CD4-positive, alpha-beta T cell treated with Interferon gamma for 1 hour (primary cell): Measurements from ENCODE around the gene SUSD1.
"Not testable (repeated sequence)": the region's sequence is repeated elsewhere in the genome, so short reads cannot be mapped to it uniquely, and the experiment has no call there.

Source experiments
- DNase-seq: peaks from one replicate; pipeline ENCODE4 v3.0.0-alpha.2; 2020

The SUSD1 gene

GRCh38 chr9:112173489-112174221 lies 1.4 kb downstream of the SUSD1 start:
- DNase-seq: no peak

GRCh38 chr9:112170968-112171367 lies 4.1 kb downstream of the SUSD1 start:
- no peak for DNase-seq

DNA sequence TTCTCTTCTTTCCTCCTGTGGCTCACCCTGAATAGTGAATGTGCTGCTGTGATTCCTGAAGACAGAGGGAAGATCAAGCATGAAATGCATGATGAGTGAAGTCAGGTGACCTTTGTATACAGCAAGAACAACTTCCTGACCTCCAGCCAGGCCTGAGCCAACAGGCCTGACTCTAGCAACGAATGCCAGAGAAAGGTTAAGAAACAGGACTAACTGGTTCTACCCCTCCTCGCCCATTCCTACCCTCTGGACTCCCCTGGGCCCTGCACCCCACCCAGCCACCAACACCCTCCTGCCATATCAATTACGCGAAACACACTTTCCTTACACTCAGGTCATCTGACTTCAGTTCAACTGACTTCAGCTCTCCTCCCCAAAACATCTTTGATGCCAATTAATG lies 4.9 kb downstream of the SUSD1 start:
- DNase-seq: no peak

GRCh38 chr9:112169368-112169767 lies 5.7 kb downstream of the SUSD1 start:
- DNase-seq: no peak

- no peak for DNase-seq
Measured at GRCh38 chr9:112168197-112168596, 6.9 kb downstream of the SUSD1 start.

- DNase-seq: no peak
Measured at GRCh38 chr9:112166176-112167140, 8.6 kb downstream of the SUSD1 start.

GRCh38 chr9:112162621-112163413 lies 12.3 kb downstream of the SUSD1 start:
- DNase-seq: no peak

- no peak for DNase-seq
Measured at GRCh38 chr9:112159781-112160180, 15.3 kb downstream of the SUSD1 start.

DNA sequence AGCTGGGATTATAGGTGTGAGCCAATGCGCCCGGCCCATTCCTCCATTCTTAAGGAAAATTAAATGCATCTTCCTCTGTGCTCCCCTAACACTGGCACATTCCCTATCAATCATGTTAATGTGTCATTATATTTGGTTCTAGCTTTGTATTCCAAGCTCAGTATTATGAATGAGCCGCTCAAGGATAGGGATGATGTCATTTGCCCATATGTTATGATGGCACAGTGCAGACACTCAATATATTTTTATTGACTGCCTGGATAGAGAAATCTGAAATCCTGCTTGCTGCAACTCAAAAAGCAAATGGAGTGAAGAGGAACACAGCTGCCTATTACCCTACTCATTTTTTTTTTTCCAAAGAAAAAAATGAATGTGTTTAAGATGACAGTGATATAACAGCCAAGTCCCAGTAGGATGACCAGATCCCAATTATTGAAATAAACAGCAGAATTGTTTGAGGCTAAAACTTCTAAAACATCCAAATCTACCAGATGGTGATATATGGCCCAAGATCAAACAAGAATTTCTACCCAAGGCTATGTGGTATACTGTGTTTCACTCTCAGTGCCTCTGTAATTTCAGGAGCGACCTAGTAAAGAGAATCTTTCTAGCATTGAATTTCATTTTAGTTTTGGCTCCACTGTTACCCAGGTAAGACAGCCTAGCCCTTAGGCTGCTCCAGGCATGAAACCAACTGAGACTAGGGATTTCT lies 16.3 kb downstream of the SUSD1 start:
- DNase-seq: no peak

GRCh38 chr9:112157961-112158360 lies 17.1 kb downstream of the SUSD1 start:
- DNase-seq: no peak

DNA sequence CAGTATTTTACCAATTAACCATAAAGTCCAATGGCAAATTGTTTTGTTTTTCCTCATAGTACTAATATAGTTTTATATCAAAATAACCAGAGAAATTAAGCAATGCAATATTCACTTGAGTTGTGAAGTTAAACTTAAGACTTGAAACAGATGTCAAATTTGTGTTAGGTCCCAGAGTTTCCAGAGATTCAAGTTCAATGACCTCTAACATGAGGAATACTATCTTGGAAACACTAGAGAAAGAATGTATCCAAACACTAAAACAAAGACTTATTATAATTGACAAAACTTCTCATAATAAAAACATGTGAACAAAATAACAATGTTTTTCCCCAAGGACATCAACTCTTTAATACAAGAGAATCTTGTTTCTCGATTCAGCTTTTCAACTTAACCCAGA lies 18.0 kb downstream of the SUSD1 start:
- DNase-seq: no peak

DNA sequence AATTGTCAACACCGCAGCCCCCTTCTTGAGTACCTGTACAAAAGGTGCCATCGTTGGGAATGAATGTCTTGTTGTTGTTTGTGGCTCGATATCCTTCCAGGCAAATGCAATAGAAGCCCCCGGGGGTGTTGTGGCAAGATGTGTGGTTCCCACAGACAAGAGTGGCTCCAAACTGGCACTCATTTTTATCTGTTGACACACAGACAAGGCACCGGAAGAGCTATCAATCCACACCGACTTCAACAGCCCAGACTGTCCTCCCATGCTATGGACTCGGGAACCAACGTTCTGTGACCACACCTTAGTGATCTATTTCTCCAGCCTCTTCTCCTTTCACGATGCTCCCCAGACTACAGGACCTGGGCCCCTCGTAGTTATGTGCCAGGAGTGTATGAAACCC lies 25.9 kb downstream of the SUSD1 start:
- DNase-seq: no peak

DNA sequence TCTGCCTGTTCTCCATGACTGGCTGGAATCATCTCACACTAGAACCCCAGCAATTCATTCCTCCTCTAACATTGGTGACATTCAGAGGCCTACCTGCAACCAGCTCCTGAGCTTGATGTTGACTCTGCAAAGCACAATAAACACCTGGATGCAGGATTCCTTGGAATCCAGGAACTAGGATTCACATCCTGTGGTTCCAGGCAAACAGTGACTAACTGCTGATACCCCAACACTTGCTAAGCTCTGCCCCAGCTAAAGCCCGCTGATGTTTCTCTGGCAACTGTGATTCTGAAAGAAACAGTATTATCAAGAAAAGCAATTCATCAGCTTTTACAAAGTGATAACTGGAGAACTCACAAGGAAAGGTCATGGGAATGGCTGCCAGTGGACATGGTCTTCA lies 29.2 kb downstream of the SUSD1 start:
- DNase-seq: no peak

DNA sequence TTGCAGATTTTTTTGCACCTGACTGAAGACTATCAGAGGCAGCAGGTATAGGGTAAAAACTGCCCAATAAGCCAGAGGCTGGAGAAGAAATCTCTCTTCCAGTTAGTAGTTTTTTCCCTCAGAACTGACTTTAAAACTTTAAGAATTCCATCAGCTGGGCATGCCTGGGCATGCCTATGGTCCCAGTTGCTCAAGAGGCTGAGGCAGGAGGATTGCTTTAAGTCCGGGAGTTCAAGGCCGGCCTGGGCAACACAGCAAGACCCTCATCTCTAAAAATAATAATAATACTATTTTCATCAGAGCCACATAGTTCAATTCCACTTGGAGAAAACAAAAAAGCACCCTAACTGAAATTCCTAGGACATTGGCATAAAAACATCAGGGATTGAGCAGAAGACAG lies 30.3 kb downstream of the SUSD1 start:
- no peak for DNase-seq

DNA sequence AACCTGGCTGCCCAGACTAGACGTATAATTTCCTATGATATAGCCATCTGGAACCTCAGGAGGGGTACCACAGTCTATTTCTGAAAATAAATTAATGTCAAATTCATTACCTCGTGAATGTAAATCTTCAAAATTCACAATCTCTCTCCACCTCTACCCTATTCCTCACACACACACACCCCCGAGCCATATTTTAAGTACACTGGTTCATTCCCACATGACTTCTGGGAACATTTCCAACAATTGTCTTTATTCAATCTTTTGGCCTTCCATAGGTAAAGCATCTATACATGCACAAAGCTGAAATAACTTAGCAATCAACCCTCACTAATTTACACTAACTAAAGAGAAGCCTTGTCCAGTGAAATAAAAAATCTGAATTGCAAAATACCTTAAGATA lies 32.7 kb downstream of the SUSD1 start:
- DNase-seq: no peak

DNA sequence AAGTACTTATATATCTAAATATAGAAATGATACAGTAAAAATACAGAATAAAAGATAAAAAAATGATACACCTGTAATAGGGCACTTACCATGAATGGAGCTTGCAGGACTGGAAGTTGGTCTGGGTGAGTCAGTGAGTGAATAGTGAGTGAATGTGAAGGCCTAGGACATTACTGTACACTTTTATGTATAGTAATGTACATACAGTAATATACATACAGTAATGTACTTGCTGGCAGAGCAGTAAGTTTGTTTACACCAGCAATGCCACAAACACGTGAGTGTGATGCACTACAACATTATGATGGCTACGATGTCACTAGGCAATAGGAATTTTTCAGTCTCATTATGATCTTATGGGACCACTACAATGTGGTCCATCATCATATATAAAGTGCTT lies 34.2 kb downstream of the SUSD1 start:
- no peak for DNase-seq

DNA sequence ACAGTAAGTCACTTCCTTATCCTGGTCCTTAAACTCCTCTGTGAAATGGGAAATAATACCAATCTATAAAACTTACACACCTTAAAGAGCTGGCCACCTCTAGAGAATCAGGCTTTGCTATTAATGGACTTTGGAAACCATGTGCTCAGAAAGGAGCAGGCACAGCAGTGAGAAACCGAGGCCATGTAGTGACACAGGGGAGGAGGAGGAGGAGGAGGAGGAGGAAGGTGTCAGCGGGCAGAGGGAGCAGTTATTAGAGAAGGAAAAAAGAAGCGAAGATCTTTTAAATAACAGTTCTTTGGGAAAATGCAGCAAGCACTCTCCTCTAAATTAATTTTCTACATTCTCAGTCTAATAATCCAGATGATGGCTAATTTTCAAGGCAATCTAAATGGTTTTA lies 38.0 kb downstream of the SUSD1 start:
- DNase-seq: no peak

- DNase-seq: no peak
Measured at GRCh38 chr9:112135706-112136105, 39.4 kb downstream of the SUSD1 start.

- DNase-seq: not testable (repeated sequence)
Measured at GRCh38 chr9:112133806-112134205, 41.3 kb downstream of the SUSD1 start.

DNA sequence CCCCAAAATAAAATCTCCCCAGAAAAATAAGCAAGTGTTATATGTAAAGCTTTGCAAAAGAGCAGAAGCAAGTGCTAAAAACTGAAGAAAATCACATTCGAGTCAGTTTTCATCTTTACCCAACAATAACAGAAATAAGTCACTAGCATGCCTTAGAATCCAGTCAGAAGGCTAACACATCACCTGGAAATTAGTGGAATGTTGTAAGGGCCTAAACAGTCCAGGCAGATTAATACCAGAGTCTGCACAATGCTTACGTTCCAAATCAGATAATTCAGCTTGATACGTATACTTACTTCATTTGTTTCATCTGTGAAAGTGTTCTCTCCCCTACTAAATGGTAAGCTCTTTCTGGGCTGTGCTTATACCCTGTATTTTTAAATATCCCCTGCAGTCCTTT lies 42.7 kb downstream of the SUSD1 start:
- no peak for DNase-seq

- DNase-seq: no peak
Measured at GRCh38 chr9:112130997-112131396, 44.1 kb downstream of the SUSD1 start.

DNA sequence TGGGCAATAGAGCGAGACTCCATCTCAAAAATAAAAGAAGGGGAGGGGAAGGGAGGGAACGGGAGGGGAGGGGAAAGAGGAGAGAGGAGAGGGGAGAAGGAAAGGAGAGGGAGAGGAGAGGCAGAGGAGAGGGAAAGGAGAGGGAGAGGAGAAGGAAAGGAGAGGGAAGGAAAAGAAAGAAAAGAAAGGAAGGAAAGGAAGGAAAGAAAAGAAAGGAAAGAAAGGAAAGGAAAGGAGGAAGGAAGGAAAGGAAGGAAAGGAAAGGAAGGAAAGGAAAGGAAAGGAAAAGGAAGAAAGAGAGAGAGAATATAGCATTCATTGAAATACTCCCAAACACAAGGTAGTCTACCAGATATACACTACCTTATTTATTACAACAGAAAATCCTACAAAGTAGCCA lies 44.8 kb downstream of the SUSD1 start:
- DNase-seq: no peak

DNA sequence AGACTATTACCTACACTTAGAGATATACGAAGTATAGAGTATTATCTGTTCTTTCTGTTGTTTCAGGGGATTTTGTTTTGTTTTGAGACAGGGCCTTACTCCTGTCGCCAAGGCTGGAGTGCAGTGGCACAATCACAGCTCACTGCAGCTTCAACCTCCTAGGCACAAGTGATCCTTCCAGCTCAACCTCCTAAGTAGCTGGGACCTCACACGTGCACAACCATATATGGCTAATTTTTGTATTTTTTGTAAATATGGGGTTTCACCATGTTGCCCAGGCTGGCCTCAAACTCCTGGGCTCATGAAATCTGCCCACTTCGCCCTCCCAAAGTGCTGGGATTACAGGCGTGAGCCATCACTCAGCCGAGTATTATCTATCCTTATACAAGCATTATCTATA lies 45.9 kb downstream of the SUSD1 start:
- DNase-seq: no peak
